CD4-positive, alpha-beta T cell treated with Interleukin-21 for 1 hour (primary cell): ENCODE results near the gene CSE1L.
"Not testable (repeated sequence)": the region's sequence is repeated elsewhere in the genome, so short reads cannot be mapped to it uniquely, and the experiment has no call there.

Source experiments
- DNase-seq: peaks from one replicate; pipeline ENCODE4 v3.0.0-alpha.2; 2020

CSE1L gene

GRCh38 chr20:49082295-49082694, 36.2 kb downstream of the CSE1L start:
- not testable (repeated sequence) for DNase-seq

DNA sequence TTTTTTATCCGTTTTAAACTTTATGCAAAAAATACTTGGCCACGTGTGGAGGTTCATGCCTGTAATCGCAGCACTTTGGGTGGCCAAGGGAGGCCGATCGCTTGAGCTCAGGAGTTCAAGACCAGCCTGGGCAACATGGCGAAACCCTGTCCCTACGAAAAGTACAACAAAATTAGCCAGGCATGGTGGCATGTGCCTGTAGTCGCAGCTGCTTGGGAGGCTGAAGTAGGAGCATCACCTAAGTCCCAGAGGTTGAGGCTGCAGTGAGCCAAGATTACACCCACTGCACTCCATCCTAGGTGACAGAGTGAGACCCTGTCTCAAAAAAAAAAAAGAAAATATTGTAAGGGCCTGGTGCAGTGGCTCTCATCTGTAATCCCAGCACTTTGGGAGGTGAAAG, 45.0 kb downstream of the CSE1L start:
- no peak for DNase-seq

DNA sequence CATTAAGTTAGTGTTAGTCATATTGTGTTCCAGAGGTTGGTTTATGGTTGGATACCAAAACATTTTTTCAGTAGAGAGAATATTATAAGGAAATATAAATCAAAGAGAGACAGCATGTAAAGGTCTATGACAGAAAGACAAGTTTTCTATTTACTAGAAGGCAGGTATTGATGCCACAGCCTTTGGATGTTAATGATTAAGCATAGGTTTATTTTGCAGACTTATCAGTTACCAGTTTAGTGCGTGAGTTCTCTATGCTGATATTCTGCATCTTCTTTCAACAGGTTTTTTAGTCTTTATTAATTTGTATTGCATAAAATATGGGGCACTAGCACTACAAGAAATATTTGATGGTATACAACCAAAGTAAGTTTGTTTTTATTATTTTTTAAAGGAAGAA, 45.6 kb downstream of the CSE1L start:
- DNase-seq = no peak

- DNase-seq = no peak
Measured at GRCh38 chr20:49096203-49096730, 50.2 kb downstream of the CSE1L start.

DNA sequence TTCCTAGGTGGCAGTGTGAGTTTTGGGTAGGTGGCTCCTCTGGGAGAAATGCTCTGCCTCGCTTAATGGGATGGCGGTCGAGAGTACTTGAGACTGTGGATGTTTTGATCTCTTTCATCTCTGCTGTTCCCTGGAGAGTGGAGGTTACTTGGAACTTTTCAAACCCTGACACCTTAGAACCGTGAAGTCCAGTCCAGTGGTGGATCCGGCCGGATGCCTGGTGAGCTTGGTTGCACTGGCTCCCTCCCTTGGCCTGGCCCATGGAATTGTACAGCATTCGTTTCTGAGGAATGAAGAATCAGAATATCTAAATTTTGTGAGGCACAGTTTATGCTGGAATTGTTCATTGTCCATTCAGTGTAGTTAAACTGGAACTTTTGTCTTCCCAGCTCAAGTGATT, 51.0 kb downstream of the CSE1L start:
- DNase-seq = no peak

GRCh38 chr20:49098136-49098535, 52.0 kb downstream of the CSE1L start:
- no peak for DNase-seq

- DNase-seq = no peak
Measured at GRCh38 chr20:49099011-49099410, 52.9 kb downstream of the CSE1L start.

GRCh38 chr20:49100292-49100691, 54.2 kb downstream of the CSE1L start:
- not testable (repeated sequence) for DNase-seq

DNA sequence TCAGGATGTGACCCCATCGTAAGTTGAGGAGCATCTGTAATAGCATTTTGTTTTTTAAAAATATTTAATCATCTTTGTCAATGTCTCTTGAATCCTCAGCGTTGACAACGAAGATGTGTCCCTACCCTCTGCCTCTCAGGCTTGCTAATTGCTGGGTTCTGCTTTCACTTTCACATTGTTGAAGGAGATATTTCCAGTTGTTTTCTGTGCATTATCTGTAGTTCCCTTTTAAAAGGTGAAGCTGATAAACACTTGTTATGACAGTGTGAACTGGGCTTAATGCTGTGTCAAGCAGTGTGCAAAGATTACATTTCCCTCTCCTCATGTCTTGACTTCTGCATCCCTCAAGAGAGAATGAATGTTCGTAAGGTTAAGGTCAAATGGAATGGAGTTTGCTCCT, 54.9 kb downstream of the CSE1L start:
- DNase-seq = peak; percentile 14

- no peak for DNase-seq
Measured at GRCh38 chr20:49103019-49103418, 56.9 kb downstream of the CSE1L start.

- DNase-seq = no peak
Measured at GRCh38 chr20:49103647-49104364, 57.7 kb downstream of the CSE1L start.

DNA sequence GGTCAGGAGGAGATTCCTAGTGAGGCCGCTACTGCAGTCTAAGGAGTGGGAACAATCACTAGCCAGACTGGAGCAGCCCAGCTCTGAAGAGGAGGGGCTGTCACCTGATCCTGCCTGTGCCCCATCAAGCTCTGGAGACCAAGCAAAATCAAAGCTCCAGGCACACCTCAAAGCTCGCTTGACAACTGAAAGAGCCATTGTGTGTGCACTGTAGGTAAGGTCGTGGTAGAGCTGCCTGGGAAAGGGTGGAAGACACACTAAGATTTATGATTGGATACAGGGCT, 58.2 kb downstream of the CSE1L start:
- no peak for DNase-seq

DNA sequence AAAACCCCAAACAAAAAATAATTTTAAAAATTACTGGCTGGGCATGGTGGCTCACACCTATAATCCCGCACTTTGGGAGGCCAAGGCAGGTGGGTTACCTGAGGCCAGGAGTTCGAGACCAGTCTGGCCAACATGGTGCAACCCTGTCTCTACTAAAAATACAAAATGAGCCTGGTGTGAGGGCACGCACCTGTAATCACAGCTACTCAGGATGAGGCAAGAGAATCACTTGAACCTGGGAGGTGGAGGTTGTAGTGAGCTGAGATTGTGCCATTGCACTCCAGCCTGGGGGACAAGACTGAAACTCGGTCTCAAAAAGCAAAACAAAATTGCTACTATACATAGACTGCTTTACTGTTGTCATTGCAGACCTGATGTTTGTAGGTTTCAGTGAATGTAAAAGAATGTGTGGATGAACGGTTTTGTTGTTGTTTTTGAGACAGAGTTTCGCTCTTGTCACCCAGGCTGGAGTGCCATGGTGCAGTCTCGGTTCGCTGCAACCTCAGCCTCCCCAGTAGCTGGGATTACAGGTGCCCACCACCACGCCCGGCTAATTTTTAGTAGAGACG, 59.0 kb downstream of the CSE1L start:
- not testable (repeated sequence) for DNase-seq

- DNase-seq = no peak
Measured at GRCh38 chr20:49106328-49106727, 60.2 kb downstream of the CSE1L start.

- DNase-seq = no peak
Measured at GRCh38 chr20:49110767-49111694, 64.9 kb downstream of the CSE1L start.

DNA sequence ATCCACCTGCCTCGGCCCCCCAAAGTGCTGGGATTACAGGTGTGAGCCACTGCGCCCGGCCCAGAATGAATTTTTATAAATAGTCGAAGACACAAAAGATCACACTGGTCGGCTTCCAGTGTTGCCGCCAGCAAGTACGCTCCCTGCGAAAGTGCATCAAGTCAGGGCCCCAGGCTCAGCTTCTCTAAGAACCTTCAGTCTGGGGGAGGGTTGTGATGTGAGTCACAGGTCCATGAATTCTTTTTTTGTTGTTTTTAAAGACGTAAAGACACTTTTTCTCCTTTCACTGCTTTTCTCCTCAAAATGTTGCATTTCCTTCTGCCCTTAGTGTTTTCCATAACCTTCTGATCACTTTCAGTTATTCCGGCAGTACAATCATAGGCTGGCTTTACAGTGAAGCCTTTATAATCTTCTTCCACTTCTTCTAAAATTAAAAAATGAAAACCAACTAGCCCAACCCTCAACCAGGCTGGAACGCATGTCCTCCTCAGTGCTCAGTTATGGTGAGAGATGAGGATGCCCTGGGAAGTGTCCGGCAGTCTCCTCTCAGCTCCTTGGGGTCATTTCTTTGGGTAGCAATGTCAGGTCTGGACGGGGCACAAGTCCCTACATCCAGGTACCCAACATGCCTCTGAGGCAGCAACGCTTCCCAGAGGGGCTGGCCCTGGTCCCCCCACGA, 66.6 kb downstream of the CSE1L start:
- DNase-seq = no peak

DNA sequence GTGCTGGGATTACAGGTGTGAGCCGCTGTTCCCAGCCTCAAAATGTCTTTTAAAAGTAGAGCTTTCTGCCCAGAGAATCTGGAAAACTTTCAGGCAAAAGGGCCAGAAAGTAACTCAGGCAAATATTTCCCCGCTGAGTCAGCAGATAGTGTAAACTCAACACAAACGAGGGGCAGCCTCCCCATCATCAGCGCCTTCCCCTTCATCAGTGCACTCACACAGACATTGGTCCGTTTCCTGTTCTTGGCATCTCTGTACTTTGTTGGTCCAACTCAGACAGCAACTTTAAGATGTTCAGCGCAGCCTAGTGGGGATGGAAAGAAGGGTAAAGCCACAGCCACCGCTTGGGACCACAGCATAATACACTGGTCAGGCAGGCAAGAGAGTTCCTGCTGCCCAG, 69.5 kb downstream of the CSE1L start:
- no peak for DNase-seq

DNA sequence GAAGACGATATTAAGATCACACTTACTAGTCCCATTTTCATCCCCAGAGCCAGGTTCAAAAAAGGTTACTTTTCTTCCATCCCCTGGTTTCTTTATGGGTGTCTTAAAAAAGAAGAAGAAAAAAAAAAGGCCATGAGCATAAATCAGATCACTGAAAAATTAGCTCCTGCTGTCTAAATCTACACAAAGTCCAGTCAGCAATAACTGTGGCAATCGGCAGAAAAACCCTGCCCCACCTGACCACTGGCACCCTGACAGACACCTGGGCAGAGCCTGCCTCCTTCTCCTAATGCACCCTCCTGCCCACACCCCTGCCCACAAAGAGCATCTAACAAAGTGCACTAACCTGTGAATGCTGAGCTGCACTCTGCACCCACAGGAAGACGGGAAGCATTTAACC, 72.2 kb downstream of the CSE1L start:
- no peak for DNase-seq

DNA sequence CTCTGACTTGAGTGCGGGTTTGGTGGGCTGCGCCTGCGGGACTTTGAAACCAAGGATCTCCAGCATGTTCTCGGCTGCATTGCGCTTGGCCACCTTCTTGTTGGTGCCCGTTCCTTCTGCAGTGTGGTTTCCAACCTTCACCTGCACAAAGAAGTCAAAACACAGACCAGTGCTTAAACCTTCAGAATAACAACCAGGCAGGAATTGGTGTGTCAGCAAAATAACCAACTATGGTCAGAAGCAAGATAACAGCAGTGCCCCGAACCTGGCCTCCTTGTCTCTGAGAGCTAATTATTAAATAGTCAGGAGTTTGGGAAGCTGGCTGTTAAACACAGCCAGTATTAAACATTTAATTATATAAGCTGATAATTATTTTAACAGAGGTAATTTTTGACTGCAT, 73.9 kb downstream of the CSE1L start:
- DNase-seq = no peak

GRCh38 chr20:49122920-49123319, 76.8 kb downstream of the CSE1L start:
- DNase-seq = no peak

DNA sequence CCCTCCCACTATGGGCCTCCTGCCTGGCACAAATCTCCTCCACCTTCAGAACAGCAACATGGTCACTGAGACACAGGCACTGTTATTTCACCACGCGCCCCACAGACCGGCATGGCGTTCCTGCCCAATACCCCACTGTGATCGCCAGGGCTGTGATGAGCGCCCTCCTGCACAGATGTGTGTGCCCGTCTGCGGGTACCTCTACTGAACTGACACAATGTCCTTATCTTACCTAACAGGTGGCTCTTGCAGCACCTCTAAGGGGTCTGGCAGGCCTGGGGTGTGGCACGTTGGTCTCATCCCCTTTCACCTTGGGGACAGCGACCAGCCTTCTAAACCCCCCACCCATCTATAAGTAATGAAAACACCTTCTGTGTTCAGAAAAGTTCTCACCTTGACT, 77.9 kb downstream of the CSE1L start:
- DNase-seq = no peak

GRCh38 chr20:49132995-49133478, 86.9 kb downstream of the CSE1L start:
- DNase-seq = peak; percentile 71

DNA sequence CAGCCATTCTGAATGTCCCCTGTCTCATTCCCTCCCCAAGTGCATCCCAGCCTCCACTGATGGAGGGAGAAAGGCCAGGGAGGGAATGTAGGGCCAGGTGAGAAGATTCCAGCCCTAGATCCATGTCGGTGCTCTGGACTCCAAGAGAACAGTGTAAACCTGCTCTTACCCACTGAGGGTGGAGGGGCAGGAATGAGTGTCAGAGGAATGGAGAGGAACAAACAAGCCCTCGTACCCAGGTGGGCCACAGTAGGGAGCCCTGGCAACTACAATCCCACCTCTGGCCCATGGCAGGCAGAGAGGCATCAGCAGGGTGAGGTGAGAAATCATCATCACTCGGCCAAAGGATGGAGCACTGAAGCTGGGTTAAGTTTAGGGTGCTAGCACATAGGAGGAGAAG, 87.5 kb downstream of the CSE1L start:
- no peak for DNase-seq
